ENCODE data around the gene FOXL1.

DNA sequence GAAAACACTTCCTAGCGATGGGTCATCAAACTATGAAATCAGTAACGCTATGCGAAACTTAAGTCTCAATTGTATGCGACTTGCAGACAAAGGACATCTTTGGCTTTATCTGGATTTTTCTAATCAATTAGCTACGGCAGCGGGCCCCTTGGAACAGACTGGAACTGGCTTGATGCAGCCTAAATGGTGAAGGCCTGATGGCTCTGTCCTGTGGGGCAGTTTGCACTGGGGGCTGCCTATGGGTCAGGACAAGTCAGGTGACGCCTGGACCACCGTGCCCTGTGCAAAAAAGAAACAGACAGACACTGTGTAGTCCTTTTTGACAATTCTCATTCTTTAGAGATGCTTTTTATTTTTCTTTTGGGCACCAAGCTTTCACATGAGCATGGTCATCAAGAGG is 45.3 kb upstream of the FOXL1 start:
- TF ChIP-seq, protein P1, sequence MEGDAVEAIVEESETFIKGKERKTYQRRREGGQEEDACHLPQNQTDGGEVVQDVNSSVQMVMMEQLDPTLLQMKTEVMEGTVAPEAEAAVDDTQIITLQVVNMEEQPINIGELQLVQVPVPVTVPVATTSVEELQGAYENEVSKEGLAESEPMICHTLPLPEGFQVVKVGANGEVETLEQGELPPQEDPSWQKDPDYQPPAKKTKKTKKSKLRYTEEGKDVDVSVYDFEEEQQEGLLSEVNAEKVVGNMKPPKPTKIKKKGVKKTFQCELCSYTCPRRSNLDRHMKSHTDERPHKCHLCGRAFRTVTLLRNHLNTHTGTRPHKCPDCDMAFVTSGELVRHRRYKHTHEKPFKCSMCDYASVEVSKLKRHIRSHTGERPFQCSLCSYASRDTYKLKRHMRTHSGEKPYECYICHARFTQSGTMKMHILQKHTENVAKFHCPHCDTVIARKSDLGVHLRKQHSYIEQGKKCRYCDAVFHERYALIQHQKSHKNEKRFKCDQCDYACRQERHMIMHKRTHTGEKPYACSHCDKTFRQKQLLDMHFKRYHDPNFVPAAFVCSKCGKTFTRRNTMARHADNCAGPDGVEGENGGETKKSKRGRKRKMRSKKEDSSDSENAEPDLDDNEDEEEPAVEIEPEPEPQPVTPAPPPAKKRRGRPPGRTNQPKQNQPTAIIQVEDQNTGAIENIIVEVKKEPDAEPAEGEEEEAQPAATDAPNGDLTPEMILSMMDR (IDR thresholded peaks at IDR 0.05 in 8 of 11, conservative IDR thresholded peaks at IDR 0.05 in 3 of 11): no peak
- TF ChIP-seq POLR2A (IDR thresholded peaks at IDR 0.05): no peak
